SK-N-SH (cell line): ENCODE measurements around the gene FBXO42.
"Not testable (repeated sequence)": the region's sequence is repeated elsewhere in the genome, so short reads cannot be mapped to it uniquely, and the experiment has no call there.

Experiments used
- CHD2 ChIP-seq: fragments of 150-350 bp; IDR thresholded peaks from 2 replicates; pipeline ENCODE4 v1.6.1; 2018; ENCODE audit warnings: low read length; ENCODE audit not compliant: partially characterized antibody
- EZH2phosphoT487 ChIP-seq: fragments of 200-600 bp; sonication (generic); IDR thresholded peaks from 2 replicates; pipeline ENCODE4 v1.6.1; 2017; ENCODE audit warnings: low read depth, mixed run types, mild to moderate bottlenecking, antibody characterized with exemption, moderate library complexity, borderline replicate concordance
- SIN3A ChIP-seq: IDR thresholded peaks from 2 replicates; pipeline ENCODE4 v1.6.1; 2012; ENCODE audit warnings: low read depth, mild to moderate bottlenecking, low read length, moderate library complexity, borderline replicate concordance
- YY1 ChIP-seq: IDR thresholded peaks from 2 replicates; pipeline ENCODE4 v1.4.0; 2012; ENCODE audit warnings: low read depth, mild to moderate bottlenecking
- TF ChIP-seq, protein P1 (sequence below): fragments of 200-600 bp; sonication (generic); IDR thresholded peaks from 2 replicates; pipeline ENCODE4 v1.6.1; 2017; ENCODE audit warnings: antibody characterized with exemption, mild to moderate bottlenecking, moderate library complexity

DNA sequence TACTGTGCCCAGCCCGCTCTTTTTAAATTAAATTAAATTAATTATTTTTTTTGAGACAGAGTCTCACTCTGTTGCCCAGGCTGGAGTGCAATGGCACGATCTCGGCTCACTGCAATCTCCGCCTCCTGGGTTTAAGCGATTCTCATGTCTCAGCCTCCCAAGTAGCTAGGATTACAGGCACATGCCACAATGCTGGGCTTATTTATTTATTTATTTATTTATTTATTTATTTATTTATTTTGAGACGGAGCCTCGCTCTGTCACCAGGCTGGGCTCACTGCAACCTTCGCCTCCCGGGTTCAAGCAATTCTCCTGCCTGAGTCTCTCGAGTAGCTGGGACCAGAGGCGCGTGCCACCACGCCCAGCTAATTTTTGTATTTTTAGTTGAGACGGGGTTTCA is 129.6 kb downstream of the FBXO42 start:
- TF ChIP-seq YY1, SIN3A, CHD2, EZH2phosphoT487: not testable (repeated sequence)
- TF ChIP-seq, protein P1, sequence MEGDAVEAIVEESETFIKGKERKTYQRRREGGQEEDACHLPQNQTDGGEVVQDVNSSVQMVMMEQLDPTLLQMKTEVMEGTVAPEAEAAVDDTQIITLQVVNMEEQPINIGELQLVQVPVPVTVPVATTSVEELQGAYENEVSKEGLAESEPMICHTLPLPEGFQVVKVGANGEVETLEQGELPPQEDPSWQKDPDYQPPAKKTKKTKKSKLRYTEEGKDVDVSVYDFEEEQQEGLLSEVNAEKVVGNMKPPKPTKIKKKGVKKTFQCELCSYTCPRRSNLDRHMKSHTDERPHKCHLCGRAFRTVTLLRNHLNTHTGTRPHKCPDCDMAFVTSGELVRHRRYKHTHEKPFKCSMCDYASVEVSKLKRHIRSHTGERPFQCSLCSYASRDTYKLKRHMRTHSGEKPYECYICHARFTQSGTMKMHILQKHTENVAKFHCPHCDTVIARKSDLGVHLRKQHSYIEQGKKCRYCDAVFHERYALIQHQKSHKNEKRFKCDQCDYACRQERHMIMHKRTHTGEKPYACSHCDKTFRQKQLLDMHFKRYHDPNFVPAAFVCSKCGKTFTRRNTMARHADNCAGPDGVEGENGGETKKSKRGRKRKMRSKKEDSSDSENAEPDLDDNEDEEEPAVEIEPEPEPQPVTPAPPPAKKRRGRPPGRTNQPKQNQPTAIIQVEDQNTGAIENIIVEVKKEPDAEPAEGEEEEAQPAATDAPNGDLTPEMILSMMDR = not testable (repeated sequence)
